GM12878 (cell line): ENCODE results near the gene PCDHA12. TPM values are rescaled to one million over a fixed set of nuclear protein-coding genes. Genes with fewer than 3 reads are reported as not detected.

ENCODE experiments used
- ATAC-seq: fragments of 200-7000 bp; cut with Tn5 transposase; 3 replicates; pipeline ENCODE4 v1.9.1; 2020; ENCODE audit warnings: mild to moderate bottlenecking, moderate library complexity
- BruUV-seq: library from RNA; stranded (reverse); fragments of 400-500 nt; replicated peaks from 2 replicates; lab custom pipeline; 2021; lab: Mats Ljungman, UMichigan
- CTCF ChIA-PET: fragments of 300-600 bp; sonication (Branson Sonifier 250); formaldehyde crosslinking; extraction: SDS; loops from one replicate; lab custom pipeline; 2021; ENCODE audit warnings: inconsistent platforms; lab: Yijun Ruan, JAX
- POLR2A ChIA-PET: fragments of 350-600 bp; formaldehyde crosslinking; extraction: SDS; loops from one replicate; lab custom pipeline; 2021; ENCODE audit warnings: inconsistent platforms; lab: Charles Lee
- RAD21 ChIA-PET: fragments of 300-600 bp; sonication (Branson Sonifier 250); formaldehyde crosslinking; loops from one replicate; lab custom pipeline; 2023; ENCODE audit warnings: antibody characterized with exemption; ENCODE audit not compliant: unreplicated experiment; lab: Charles Lee
- SMC1A ChIA-PET: fragments of 300-600 bp; sonication (Branson Sonifier 250); formaldehyde crosslinking; loops from one replicate; lab custom pipeline; 2023; ENCODE audit not compliant: unreplicated experiment, uncharacterized antibody; lab: Charles Lee
- DNase-seq: peaks from one replicate; pipeline ENCODE4 v3.0.0-alpha.2; 2011; ENCODE audit warnings: low read depth, low spot score
- FAIRE-seq: peaks from 3 replicates; lab custom pipeline; 2011; peaks lifted over from hg19 to GRCh38; lab: Jason Lieb, UNC
- H2AFZ ChIP-seq: 2 replicates; pipeline ENCODE4 v1.6.0; 2011; ENCODE audit warnings: low read depth, low read length, control low read depth; ENCODE audit not compliant: control insufficient read depth
- H3K27ac ChIP-seq: 2 replicates; pipeline ENCODE4 v1.5.1; 2011; ENCODE audit warnings: control low read depth; ENCODE audit not compliant: control insufficient read depth, insufficient read depth
- H3K27me3 ChIP-seq, 2 experiments: replicated peaks in 1 of 2; 2 replicates each; pipeline versions ENCODE4 v1.6.0 to v1.6.1; 2011; ENCODE audit warnings: low read length in 1 of 2; ENCODE audit not compliant: control insufficient read depth in 2 of 2, insufficient read depth in 2 of 2
- H3K36me3 ChIP-seq, 2 experiments: 2 replicates each; pipeline ENCODE4 v1.5.1; 2011; ENCODE audit warnings: low read length in 1 of 2; ENCODE audit not compliant: control insufficient read depth in 2 of 2, insufficient read depth in 2 of 2
- H3K4me1 ChIP-seq: 2 replicates; pipeline ENCODE4 v1.6.1; 2011; ENCODE audit warnings: mild to moderate bottlenecking, low read length, moderate library complexity, mixed read lengths; ENCODE audit not compliant: control insufficient read depth, insufficient read depth
- H3K4me2 ChIP-seq: 2 replicates; pipeline ENCODE4 v1.6.0; 2011; ENCODE audit warnings: control low read depth; ENCODE audit not compliant: control insufficient read depth, insufficient read depth
- H3K4me3 ChIP-seq: fragments of 200-600 bp; sonication (generic); 2 replicates; pipeline ENCODE4 v1.5.1; 2016
- H3K79me2 ChIP-seq: 2 replicates; pipeline ENCODE4 v1.6.0; 2011; ENCODE audit warnings: low read length; ENCODE audit not compliant: control insufficient read depth, insufficient read depth
- H3K9ac ChIP-seq: 2 replicates; pipeline ENCODE4 v1.8.0; 2011; ENCODE audit warnings: low read length, control low read depth, mixed read lengths; ENCODE audit not compliant: control insufficient read depth, insufficient read depth
- H3K9me3 ChIP-seq: replicated peaks from 3 replicates; pipeline ENCODE4 v1.5.1; 2011; ENCODE audit warnings: mild to moderate bottlenecking, low read length; ENCODE audit not compliant: control insufficient read depth, insufficient read depth
- H4K20me1 ChIP-seq: 2 replicates; pipeline ENCODE4 v1.6.0; 2011; ENCODE audit not compliant: control insufficient read depth, insufficient read depth
- BHLHE40 ChIP-seq, 2 experiments: fragments of 450-650 bp in 1 of 2; IDR thresholded peaks; 2 replicates each; pipeline ENCODE4 v1.6.1; 2011 to 2017; ENCODE audit warnings: low read depth in 2 of 2, borderline replicate concordance in 1 of 2, improper control_type of control experiment in 1 of 2, low read length in 1 of 2, mild to moderate bottlenecking in 1 of 2
- CEBPB ChIP-seq, 2 experiments: fragments of 150-350 bp in 1 of 2; IDR thresholded peaks; 2 replicates each; pipeline ENCODE4 v1.6.1; 2012 to 2014; ENCODE audit warnings: low read depth in 2 of 2, low read length in 2 of 2, borderline replicate concordance in 1 of 2, inconsistent platforms in 1 of 2
- HDGF ChIP-seq: fragments of 450-650 bp; IDR thresholded peaks from 2 replicates; pipeline ENCODE4 v1.6.1; 2016; ENCODE audit warnings: antibody characterized with exemption
- NFIC ChIP-seq: IDR thresholded peaks from 2 replicates; pipeline ENCODE4 v1.6.1; 2012; ENCODE audit warnings: low read depth, mild to moderate bottlenecking, inconsistent platforms, low read length, moderate library complexity
- NFYB ChIP-seq: IDR thresholded peaks from 2 replicates; pipeline ENCODE4 v1.6.1; 2011; ENCODE audit warnings: low read depth, mild to moderate bottlenecking, low read length, improper control_type of control experiment, moderate library complexity; ENCODE audit not compliant: insufficient read depth
- ZNF687 ChIP-seq: fragments of 450-650 bp; IDR thresholded peaks from 2 replicates; pipeline ENCODE4 v1.6.1; 2017; ENCODE audit warnings: mild to moderate bottlenecking, moderate library complexity
- WGBS: methylation state at CpG from one replicate; pipeline ENCODE4 v1.1.6; 2016; ENCODE audit warnings: low lambda C conversion rate; ENCODE audit not compliant: insufficient replicate concordance, insufficient coverage; ENCODE audit errors: missing lambda C conversion rate; 5-methylcytosine and 5-hydroxymethylcytosine counted together
- in situ Hi-C: fragments of 300-500 bp; cut with MboI; formaldehyde crosslinking; loops from 9 replicates; pipeline ENCODE4 v1.14.3; 2018; ENCODE audit warnings: mixed read lengths
- intact Hi-C: fragments of 100-400 bp; cut with micrococcal nuclease; formaldehyde crosslinking; loops from one replicate; pipeline ENCODE4 v1.14.2; 2022; ENCODE audit not compliant: unreplicated experiment
- polyA plus RNA-seq, 11 experiments: library from polyadenylated mRNA; depleted of rRNA in 4 of 11; unstranded in 6 of 11; stranded (reverse) in 5 of 11; fragments of >200 nt; fragmentation: Nextera tagmentation in 4 of 11; fragmentation: Illumina TruSeq in 1 of 11; extraction: Ambion mirVana in 4 of 11; extraction: Trizol in 1 of 11; gene quantifications; 1 replicate in 1 of 11; 2 replicates in 10 of 11; pipeline versions ENCODE4 v1.2.1 to v1.2.3, GENCODE V29; 2011 to 2016; ENCODE audit warnings: inconsistent platforms in 2 of 11, missing spikeins in 2 of 11, low read depth in 1 of 11
- total RNA-seq, 4 experiments: library from RNA; depleted of rRNA in 3 of 4; stranded (reverse); fragments of >200 nt in 3 of 4; fragmentation: Illumina TruSeq in 1 of 4; extraction: Trizol in 1 of 4; gene quantifications; 2 replicates each; pipeline versions ENCODE4 v1.2.1 to v1.2.3, GENCODE V29; 2013 to 2021
- TF ChIP-seq, protein P1 (sequence below): fragments of 450-650 bp; IDR thresholded peaks from 2 replicates; pipeline ENCODE4 v1.6.1; 2017; ENCODE audit warnings: low read depth, mild to moderate bottlenecking, moderate library complexity
- TF ChIP-seq, protein P2 (sequence below): fragments of 450-650 bp; conservative IDR thresholded peaks from 2 replicates; pipeline ENCODE4 v1.6.1; 2017; ENCODE audit warnings: mild to moderate bottlenecking, moderate library complexity

The PCDHA12 gene
- total and polyA plus RNA-seq, 10 of the 15 experiments (the other 5 are each of a cell fraction or from before 2014, with no cell fraction given): not detected

DNA sequence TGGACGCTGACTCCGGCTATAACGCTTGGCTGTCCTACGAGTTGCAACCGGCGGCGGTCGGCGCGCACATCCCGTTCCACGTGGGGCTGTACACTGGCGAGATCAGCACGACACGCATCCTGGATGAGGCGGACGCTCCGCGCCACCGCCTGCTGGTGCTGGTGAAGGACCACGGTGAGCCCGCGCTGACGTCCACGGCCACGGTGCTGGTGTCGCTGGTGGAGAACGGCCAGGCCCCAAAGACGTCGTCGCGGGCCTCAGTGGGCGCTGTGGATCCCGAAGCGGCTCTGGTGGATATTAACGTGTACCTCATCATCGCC, 2.1 kb downstream of the PCDHA12 start (continued):
- TF ChIP-seq CEBPB (IDR thresholded peaks at IDR 0.05; ENCODE audit: borderline replicate concordance in 1 of 2, low read depth in 2 of 2, low read length in 2 of 2) (no peak), ZNF687 (no peak)

GRCh38 chr5:140881889-140882590, 6.9 kb downstream of the PCDHA12 start, which contains the start of gene PCDHA13:
PCDHA13 (plus strand) TSS chr5:140882124; CDS start chr5:140882269, 145 bp downstream.
- intact Hi-C loops (no loop called here), in situ Hi-C loops (no loop called here)
- CTCF ChIA-PET: interaction anchor here (1.3 kb wide), 1 partner anchor 12 kb away, joined by 4 read pairs; no protein-coding TSS in a partner anchor
- Histone ChIP-seq H4K20me1 (no peaks in the 10 kb centered on the region), H2AFZ (no peak within 1 kb of the TSS), H3K4me1 (no peaks in the 10 kb centered on the region), H3K9me3 (peaks cover 2% of the 10 kb centered on the region; the same call in 1 of the 3 replicates), H3K79me2 (no peaks in the 10 kb centered on the region), H3K4me3 (no peak within 1 kb of the TSS), H3K9ac (no peak within 1 kb of the TSS), H3K27me3 (no peaks in the 10 kb centered on the region), H3K27ac (no peak within 1 kb of the TSS), H3K36me3 (no peaks in the 10 kb centered on the region), H3K4me2 (no peak within 1 kb of the TSS)
- ATAC-seq (no peak), DNase-seq (no peak), FAIRE-seq (no peak)
- BruUV-seq: no TSS peak
- SMC1A ChIA-PET: no interaction called here
- WGBS: 72% methylated on average over 35 of the region's 35 CpGs
- RAD21 ChIA-PET: no interaction called here
- POLR2A ChIA-PET: no interaction called here
- TF ChIP-seq HDGF (no peak), NFYB (no peak), BHLHE40 (IDR thresholded peaks at IDR 0.05; ENCODE audit: borderline replicate concordance in 1 of 2, low read depth in 2 of 2, low read length in 1 of 2) (no peak), ZNF687 (no peak), NFIC (no peak)
- TF ChIP-seq, protein P1, sequence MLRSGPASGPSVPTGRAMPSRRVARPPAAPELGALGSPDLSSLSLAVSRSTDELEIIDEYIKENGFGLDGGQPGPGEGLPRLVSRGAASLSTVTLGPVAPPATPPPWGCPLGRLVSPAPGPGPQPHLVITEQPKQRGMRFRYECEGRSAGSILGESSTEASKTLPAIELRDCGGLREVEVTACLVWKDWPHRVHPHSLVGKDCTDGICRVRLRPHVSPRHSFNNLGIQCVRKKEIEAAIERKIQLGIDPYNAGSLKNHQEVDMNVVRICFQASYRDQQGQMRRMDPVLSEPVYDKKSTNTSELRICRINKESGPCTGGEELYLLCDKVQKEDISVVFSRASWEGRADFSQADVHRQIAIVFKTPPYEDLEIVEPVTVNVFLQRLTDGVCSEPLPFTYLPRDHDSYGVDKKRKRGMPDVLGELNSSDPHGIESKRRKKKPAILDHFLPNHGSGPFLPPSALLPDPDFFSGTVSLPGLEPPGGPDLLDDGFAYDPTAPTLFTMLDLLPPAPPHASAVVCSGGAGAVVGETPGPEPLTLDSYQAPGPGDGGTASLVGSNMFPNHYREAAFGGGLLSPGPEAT: no peak
- TF ChIP-seq, protein P2, sequence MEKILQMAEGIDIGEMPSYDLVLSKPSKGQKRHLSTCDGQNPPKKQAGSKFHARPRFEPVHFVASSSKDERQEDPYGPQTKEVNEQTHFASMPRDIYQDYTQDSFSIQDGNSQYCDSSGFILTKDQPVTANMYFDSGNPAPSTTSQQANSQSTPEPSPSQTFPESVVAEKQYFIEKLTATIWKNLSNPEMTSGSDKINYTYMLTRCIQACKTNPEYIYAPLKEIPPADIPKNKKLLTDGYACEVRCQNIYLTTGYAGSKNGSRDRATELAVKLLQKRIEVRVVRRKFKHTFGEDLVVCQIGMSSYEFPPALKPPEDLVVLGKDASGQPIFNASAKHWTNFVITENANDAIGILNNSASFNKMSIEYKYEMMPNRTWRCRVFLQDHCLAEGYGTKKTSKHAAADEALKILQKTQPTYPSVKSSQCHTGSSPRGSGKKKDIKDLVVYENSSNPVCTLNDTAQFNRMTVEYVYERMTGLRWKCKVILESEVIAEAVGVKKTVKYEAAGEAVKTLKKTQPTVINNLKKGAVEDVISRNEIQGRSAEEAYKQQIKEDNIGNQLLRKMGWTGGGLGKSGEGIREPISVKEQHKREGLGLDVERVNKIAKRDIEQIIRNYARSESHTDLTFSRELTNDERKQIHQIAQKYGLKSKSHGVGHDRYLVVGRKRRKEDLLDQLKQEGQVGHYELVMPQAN: no peak
